A549 (cell line): Measurements from ENCODE around the gene PDE1C.

Experiments
- CTCF ChIP-seq: fragments of >200 bp; sonication (Bioruptor Twin); formaldehyde crosslinking; IDR thresholded peaks from 3 replicates; pipeline ENCODE4 v1.5.1; 2016
- EHMT2 ChIP-seq: fragments of 200-600 bp; sonication (generic); IDR thresholded peaks from 2 replicates; pipeline ENCODE4 v1.6.1; 2016; ENCODE audit warnings: antibody characterized with exemption, low read depth, mild to moderate bottlenecking, moderate library complexity
- EP300 ChIP-seq, 2 experiments: fragments of >200 bp; sonication (Bioruptor Twin); formaldehyde crosslinking; IDR thresholded peaks; 2 replicates in 1 of 2; 3 replicates in 1 of 2; pipeline ENCODE4 v1.6.1; 2016 to 2017
- FOSB ChIP-seq: fragments of 250-450 bp; sonication (Bioruptor Pico); IDR thresholded peaks from 2 replicates; pipeline ENCODE4 v1.5.0; 2020; ENCODE audit warnings: mild to moderate bottlenecking, moderate library complexity
- MYC ChIP-seq: IDR thresholded peaks from 2 replicates; pipeline ENCODE4 v1.6.1; 2012; ENCODE audit warnings: mild to moderate bottlenecking, inconsistent platforms, low read length, improper control_type of control experiment, borderline replicate concordance

- no peak for TF ChIP-seq EP300 (IDR thresholded peaks at IDR 0.05)
- no peak for TF ChIP-seq CTCF
- TF ChIP-seq EHMT2, result no peak
- no peak for TF ChIP-seq MYC
- no peak for TF ChIP-seq FOSB (CRISPR knock-in tag)
These were observed 212.2 kb downstream of the PDE1C start for GRCh38 chr7:31858055-31858454.
